GM12865 (cell line): Measurements from ENCODE around the gene FHIT.

Experiments
- DNase-seq: peaks from one replicate; pipeline ENCODE4 v3.0.0; 2010; ENCODE audit warnings: low read depth
- H3K4me3 ChIP-seq: 2 replicates; pipeline ENCODE4 v1.5.1; 2011; ENCODE audit warnings: mild to moderate bottlenecking, low read depth, low read length, control low read depth
- TF ChIP-seq, protein P1 (sequence below): IDR thresholded peaks from 2 replicates; pipeline ENCODE4 v1.5.1; 2011; ENCODE audit warnings: low read length, control low read depth, low read depth, inconsistent platforms; ENCODE audit not compliant: insufficient read depth; ENCODE audit errors: missing control alignments

The FHIT gene

GRCh38 chr3:60434950-60435349 is 816.3 kb downstream of the FHIT start:
- no peak overlapping the region for H3K4me3 ChIP-seq
- no peak for DNase-seq
- TF ChIP-seq, protein P1, sequence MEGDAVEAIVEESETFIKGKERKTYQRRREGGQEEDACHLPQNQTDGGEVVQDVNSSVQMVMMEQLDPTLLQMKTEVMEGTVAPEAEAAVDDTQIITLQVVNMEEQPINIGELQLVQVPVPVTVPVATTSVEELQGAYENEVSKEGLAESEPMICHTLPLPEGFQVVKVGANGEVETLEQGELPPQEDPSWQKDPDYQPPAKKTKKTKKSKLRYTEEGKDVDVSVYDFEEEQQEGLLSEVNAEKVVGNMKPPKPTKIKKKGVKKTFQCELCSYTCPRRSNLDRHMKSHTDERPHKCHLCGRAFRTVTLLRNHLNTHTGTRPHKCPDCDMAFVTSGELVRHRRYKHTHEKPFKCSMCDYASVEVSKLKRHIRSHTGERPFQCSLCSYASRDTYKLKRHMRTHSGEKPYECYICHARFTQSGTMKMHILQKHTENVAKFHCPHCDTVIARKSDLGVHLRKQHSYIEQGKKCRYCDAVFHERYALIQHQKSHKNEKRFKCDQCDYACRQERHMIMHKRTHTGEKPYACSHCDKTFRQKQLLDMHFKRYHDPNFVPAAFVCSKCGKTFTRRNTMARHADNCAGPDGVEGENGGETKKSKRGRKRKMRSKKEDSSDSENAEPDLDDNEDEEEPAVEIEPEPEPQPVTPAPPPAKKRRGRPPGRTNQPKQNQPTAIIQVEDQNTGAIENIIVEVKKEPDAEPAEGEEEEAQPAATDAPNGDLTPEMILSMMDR, result no peak

GRCh38 chr3:60434323-60434722 is 816.9 kb downstream of the FHIT start:
- no peak for DNase-seq
- no peak overlapping the region for H3K4me3 ChIP-seq
- TF ChIP-seq, protein P1, result no peak

DNA sequence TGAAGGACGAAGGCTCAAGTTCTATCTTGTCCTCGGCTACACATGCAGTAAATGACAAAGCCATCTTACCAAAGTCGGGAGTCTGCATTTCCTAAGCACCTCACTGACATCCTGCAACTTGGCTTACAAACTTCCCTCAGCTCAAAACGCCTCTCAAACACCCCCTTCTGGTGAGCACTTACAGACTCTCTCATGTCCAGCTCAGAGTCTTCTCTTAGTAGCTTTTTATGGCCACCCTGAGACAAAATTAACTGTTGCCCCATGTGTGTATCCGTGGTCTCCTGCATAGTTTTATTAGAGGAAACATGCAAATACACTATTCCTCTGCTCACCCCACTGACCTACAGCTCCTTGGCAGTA is 819.7 kb downstream of the FHIT start:
- TF ChIP-seq, protein P1, result no peak
- DNase-seq, result peak; percentile 1
- H3K4me3 ChIP-seq, result no peak overlapping the region

DNA sequence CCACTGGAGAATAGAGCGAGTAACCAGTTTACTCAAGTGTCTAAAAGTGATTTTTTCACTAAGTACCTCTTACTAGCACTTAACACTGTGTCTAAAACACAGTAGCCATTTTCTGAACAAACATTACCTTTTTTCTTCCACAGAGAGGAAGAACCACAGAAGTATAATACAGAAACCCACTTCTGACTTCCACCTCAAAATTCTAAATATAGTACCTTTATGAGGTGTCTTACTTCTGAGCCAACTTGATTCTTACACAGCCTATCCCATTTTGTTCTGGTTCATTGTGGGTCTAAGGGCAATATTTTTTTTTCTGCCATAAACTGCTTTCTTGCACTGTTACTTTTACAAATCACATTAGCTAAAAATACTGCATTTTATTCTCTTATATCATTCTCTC is 821.0 kb downstream of the FHIT start:
- DNase-seq, result no peak
- TF ChIP-seq, protein P1, result no peak
- no peak overlapping the region for H3K4me3 ChIP-seq

- H3K4me3 ChIP-seq, result no peak overlapping the region
- TF ChIP-seq, protein P1, result no peak
- no peak for DNase-seq
Measured at GRCh38 chr3:60427109-60427508, 824.1 kb downstream of the FHIT start.

- no peak overlapping the region for H3K4me3 ChIP-seq
- no peak for DNase-seq
- TF ChIP-seq, protein P1, result no peak
Measured at GRCh38 chr3:60424942-60425341, 826.3 kb downstream of the FHIT start.

DNA sequence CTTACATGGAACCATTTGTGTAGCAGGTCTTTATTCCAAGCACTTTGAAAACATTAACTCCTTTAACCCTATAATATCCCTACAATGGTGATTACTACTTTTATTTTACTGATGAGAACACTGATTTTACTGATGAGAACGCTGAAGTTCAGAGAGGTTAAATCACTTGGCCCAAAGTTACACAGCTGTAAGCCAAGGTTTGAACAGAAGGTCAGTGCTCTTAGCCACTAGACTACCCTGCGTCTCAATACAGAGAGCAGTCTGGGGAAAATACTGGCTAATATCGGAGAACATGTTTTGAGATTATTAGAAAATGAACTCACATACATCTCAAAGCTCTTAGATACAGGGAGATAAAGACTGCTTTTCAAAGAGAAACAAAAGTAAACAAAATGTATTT is 827.2 kb downstream of the FHIT start:
- no peak overlapping the region for H3K4me3 ChIP-seq
- no peak for DNase-seq
- TF ChIP-seq, protein P1, result no peak
